Raji (cell line): ENCODE results near the gene ARHGAP18.

Source experiments
- POLR2A ChIP-seq: IDR thresholded peaks from 2 replicates; pipeline ENCODE4 v1.6.1; 2011; ENCODE audit warnings: low read depth, low read length, control low read depth; ENCODE audit not compliant: insufficient read depth

ARHGAP18 gene

DNA sequence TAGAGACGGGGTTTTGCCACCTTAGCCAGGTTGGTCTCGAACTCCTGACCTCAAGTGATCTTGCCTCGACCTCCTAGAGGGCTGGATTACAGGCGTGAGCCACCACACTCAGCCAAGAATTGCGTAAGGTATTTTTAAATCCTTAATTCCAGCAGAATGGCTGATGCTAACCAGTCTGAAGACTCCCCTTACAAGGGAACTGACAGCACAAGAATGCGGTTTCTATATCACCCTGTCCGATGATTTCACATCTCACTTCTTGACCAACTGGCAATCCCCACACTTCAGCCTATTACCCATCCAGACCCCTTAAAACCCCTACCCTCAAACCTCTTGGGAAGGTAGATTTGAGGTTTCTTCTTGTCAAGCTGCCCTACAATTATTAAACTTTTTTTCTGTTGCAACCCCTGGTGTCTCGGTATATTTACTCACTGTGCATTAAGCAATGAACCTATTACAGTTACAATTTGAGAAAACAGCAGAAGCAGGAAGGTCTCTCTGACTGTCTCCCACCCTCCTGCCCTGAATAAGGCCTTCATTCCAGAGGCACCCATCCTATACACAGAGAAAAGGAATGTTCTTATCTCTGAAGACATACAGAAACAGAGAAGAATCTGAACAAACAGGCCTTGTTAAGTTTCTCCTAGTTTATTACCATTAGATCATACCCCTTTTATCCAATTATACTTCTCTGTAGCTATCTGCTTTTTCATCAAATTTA, 164.9 kb downstream of the ARHGAP18 start:
- no peak for TF ChIP-seq POLR2A

- no peak for TF ChIP-seq POLR2A
Measured at GRCh38 chr6:129543981-129544380, 166.0 kb downstream of the ARHGAP18 start.

GRCh38 chr6:129542705-129543104, 167.3 kb downstream of the ARHGAP18 start:
- no peak for TF ChIP-seq POLR2A

- no peak for TF ChIP-seq POLR2A
Measured at GRCh38 chr6:129539032-129539431, 170.9 kb downstream of the ARHGAP18 start.

DNA sequence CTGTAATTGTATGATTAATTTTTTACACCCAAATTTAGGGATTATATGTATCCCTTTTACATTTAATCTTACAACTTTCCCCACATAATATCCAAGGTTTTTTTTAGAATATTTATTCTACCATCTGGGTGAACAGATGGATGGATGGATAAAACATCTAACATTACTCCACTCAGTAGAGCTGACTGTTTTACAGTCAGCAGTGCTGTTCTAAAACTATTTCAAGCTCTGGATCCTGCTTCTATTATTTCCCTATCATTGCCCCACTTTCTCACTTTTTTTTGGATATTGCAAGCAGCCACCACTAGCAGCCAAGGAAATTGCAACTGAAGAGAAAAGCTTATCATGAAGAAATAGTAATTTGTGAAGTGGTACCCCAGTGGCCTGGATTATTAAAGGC, 173.7 kb downstream of the ARHGAP18 start:
- TF ChIP-seq POLR2A: no peak

DNA sequence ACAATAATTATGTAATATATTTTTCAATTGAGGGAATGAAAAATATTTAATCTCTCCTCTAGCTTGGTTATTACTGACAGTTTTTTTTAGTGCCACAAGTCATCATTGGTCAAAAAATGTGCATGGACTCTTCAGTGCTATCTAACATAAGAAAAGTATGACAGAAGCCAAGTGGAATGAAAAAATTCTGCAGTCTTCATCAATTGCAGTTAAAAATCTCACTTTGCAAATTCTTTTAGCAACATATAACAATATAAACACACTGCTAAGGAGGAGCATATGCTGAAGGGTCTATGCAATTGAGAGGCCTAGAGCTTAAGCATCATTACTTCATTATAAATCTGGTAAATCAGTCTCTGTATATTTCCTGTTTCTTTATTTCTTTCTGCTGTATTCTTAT, 175.1 kb downstream of the ARHGAP18 start:
- no peak for TF ChIP-seq POLR2A
